Measurements from ENCODE around the gene GFOD2. TPM values are rescaled to one million over a fixed set of nuclear protein-coding genes. Genes with fewer than 3 reads are reported as not detected.

GFOD2 gene
- polyA plus RNA-seq, 3 donors: 3.7 to 9.4 (median 3.8) TPM

DNA sequence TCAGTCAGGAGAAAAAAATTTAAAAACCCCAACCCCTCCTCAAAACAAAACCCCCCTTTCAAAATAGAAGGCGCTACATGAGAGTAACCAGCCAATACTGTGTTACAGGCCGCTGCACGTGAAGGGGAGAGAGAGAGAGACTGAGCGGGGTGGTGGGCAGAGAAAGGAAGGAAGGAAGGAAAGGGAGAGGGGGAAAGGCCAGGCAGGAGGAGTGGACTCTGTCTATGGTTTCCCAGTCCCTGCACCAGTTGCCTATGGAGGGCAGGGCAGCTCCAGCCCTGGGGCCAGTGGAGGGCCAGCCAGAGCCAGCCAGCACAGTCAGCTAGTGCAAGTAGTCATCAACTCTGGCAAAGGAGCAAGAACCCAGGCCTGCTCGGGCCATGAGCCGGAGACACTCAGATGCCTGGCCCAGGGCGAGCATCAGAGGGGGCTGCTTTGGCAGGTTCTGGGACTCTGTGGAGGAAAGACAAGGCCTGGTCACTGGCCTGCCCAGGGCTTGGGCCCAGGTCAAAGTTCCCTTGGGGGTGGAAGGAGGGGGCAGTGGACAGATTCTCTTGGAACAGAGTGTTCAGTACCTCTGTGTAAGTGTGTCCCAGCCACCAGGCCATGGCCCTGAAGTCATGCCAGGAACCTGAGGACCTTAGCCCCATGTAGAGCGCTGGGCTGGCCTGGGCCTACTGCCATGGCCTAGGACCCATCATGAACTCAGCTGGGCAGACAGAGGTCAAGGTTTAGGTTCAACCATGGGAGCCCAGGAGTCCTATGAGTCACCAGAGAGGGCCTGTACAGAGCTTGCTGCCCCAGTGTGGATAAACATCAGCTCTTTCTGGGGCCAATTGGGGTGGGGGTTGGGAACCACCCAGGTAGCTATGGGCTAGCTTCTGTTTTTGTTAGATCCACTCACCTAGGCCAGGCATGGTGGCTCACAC is 7.3 kb upstream of the GFOD2 start:
- no peaks in the 10 kb centered on the region for H3K9me3 ChIP-seq (replicated peaks in 1 of 2; ENCODE audit: control insufficient read depth in 1 of 2, insufficient read depth in 1 of 2, low read length in 2 of 2)
- peak overlapping the region in 1 of 7 donors; percentile 50 for H3K27ac Mint-ChIP-seq
- peaks cover 60 to 80% of the 10 kb centered on the region in 2 donors for H3K36me3 ChIP-seq (replicated peaks in 1 of 2; ENCODE audit: control insufficient read depth in 1 of 2, insufficient read depth in 2 of 2, low read length in 2 of 2)
- intact Hi-C loops (cut with micrococcal nuclease): no loop called here
- H3K4me1 ChIP-seq (ENCODE audit: control insufficient read depth in 1 of 2, insufficient read depth in 2 of 2, low read length in 2 of 2): no peaks in the 10 kb centered on the region
- no peak overlapping the region for H3K4me3 ChIP-seq (replicated peaks in 1 of 3; ENCODE audit: low read depth in 2 of 3, low read length in 3 of 3)
- no peak overlapping the region for H3K4me2 ChIP-seq (replicated peaks; ENCODE audit: extremely low read depth, low read length, poor library complexity, severe bottlenecking)
- peaks cover 0 to 1% (median 0%) of the 10 kb centered on the region in 3 donors for H3K27me3 Mint-ChIP-seq (ENCODE audit: low read depth in 3 of 3)
- WGBS (ENCODE audit: insufficient coverage): 98% methylated on average over 7 of the region's 8 CpGs
- H3K36me3 Mint-ChIP-seq: peaks cover 56 to 72% of the 10 kb centered on the region in 2 donors
- DNase-seq: no peak
- H3K27ac ChIP-seq (ENCODE audit: low read depth in 1 of 2, low read length in 2 of 2): no peak overlapping the region
- no peaks in the 10 kb centered on the region for H3K9me3 Mint-ChIP-seq
- no peaks in the 10 kb centered on the region for H4K20me1 ChIP-seq (ENCODE audit: insufficient read depth, low read length)
- TF ChIP-seq, protein P1, sequence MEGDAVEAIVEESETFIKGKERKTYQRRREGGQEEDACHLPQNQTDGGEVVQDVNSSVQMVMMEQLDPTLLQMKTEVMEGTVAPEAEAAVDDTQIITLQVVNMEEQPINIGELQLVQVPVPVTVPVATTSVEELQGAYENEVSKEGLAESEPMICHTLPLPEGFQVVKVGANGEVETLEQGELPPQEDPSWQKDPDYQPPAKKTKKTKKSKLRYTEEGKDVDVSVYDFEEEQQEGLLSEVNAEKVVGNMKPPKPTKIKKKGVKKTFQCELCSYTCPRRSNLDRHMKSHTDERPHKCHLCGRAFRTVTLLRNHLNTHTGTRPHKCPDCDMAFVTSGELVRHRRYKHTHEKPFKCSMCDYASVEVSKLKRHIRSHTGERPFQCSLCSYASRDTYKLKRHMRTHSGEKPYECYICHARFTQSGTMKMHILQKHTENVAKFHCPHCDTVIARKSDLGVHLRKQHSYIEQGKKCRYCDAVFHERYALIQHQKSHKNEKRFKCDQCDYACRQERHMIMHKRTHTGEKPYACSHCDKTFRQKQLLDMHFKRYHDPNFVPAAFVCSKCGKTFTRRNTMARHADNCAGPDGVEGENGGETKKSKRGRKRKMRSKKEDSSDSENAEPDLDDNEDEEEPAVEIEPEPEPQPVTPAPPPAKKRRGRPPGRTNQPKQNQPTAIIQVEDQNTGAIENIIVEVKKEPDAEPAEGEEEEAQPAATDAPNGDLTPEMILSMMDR (IDR thresholded peaks at IDR 0.05): no peak
- no peak overlapping the region for H3K9ac ChIP-seq (ENCODE audit: insufficient read depth, low read length, poor library complexity, severe bottlenecking)
- no peak overlapping the region for H2AFZ ChIP-seq (ENCODE audit: insufficient read depth, low read depth, low read length, poor library complexity, severe bottlenecking)
- H3K27me3 ChIP-seq (ENCODE audit: control insufficient read depth in 2 of 2, insufficient read depth in 2 of 2, low read length in 2 of 2): no peaks in the 10 kb centered on the region
- H3K4me1 Mint-ChIP-seq: no peaks in the 10 kb centered on the region
- no peak overlapping the region for H3K4me3 Mint-ChIP-seq
- H3K79me2 ChIP-seq (ENCODE audit: insufficient read depth, low read length): no peaks in the 10 kb centered on the region

DNA sequence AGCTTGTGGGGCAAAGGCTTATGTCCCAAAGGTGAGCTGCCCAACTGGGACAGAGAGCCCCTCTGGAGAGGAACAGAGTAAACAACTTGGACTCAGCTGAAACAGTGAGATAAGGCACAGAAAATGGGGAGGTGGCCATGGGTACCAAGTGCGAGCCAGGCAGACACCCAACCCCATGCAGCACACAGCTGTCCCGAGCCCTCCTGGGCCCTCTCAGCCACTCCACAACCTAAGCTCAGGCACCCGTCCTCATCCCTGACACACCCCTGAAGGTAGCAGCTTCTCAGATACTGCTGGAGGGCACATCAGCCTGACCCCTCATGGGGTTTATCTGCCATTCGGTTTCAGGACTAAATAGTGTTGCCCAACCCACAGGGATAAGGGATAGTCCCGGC is 4.8 kb upstream of the GFOD2 start:
- Histone ChIP-seq H3K4me1 (ENCODE audit: control insufficient read depth in 1 of 2, insufficient read depth in 2 of 2, low read length in 2 of 2) (peaks cover 7 to 14% of the 10 kb centered on the region in 2 donors), H3K27me3 (ENCODE audit: control insufficient read depth in 2 of 2, insufficient read depth in 2 of 2, low read length in 2 of 2) (no peaks in the 10 kb centered on the region), H4K20me1 (ENCODE audit: insufficient read depth, low read length) (no peaks in the 10 kb centered on the region), H3K9me3 (replicated peaks in 1 of 2; ENCODE audit: control insufficient read depth in 1 of 2, insufficient read depth in 1 of 2, low read length in 2 of 2) (no peaks in the 10 kb centered on the region), H3K4me2 (replicated peaks; ENCODE audit: extremely low read depth, low read length, poor library complexity, severe bottlenecking) (no peak overlapping the region), H3K4me3 (replicated peaks in 1 of 3; ENCODE audit: low read depth in 2 of 3, low read length in 3 of 3) (no peak overlapping the region), H3K36me3 (replicated peaks in 1 of 2; ENCODE audit: control insufficient read depth in 1 of 2, insufficient read depth in 2 of 2, low read length in 2 of 2) (peaks cover 35 to 55% of the 10 kb centered on the region in 2 donors), H3K79me2 (ENCODE audit: insufficient read depth, low read length) (peaks cover under 1% of the 10 kb centered on the region), H3K27ac (ENCODE audit: low read depth in 1 of 2, low read length in 2 of 2) (no peak overlapping the region), H3K9ac (ENCODE audit: insufficient read depth, low read length, poor library complexity, severe bottlenecking) (no peak overlapping the region), H2AFZ (ENCODE audit: insufficient read depth, low read depth, low read length, poor library complexity, severe bottlenecking) (no peak overlapping the region)
- DNase-seq: no peak
- peaks cover 10% of the 10 kb centered on the region for H3K4me1 Mint-ChIP-seq
- WGBS (ENCODE audit: insufficient coverage): 96% methylated on average over 3 of the region's 5 CpGs
- TF ChIP-seq, protein P1 (IDR thresholded peaks at IDR 0.05): no peak
- H3K4me3 Mint-ChIP-seq: no peak overlapping the region
- peaks cover 31 to 47% of the 10 kb centered on the region in 2 donors for H3K36me3 Mint-ChIP-seq
- H3K9me3 Mint-ChIP-seq: no peaks in the 10 kb centered on the region
- H3K27me3 Mint-ChIP-seq (ENCODE audit: low read depth in 3 of 3): peaks cover 0 to 2% (median 0%) of the 10 kb centered on the region in 3 donors
- H3K27ac Mint-ChIP-seq: no peak overlapping the region
- intact Hi-C loops (cut with micrococcal nuclease): no loop called here
